Measurements from ENCODE around the gene PCNX3.

- TF ChIP-seq CTCF (IDR thresholded peaks at IDR 0.05) (no peak), POLR2A (IDR thresholded peaks at IDR 0.05) (no peak)
These were observed 11.3 kb upstream of the PCNX3 start for GRCh38 chr11:65604258-65604657.
